Skeletal muscle tissue (tissue), 4 donors: Measurements from ENCODE around the gene XRCC4. TPM values are rescaled to one million over a fixed set of nuclear protein-coding genes. Genes with fewer than 3 reads are reported as not detected.

Experiments
- H3K27ac ChIP-seq: one replicate; pipeline ENCODE4 v1.7.0; 2013; ENCODE audit warnings: mild to moderate bottlenecking, low read depth, low read length, inconsistent platforms
- H3K27me3 ChIP-seq, 3 donors: one replicate each; pipeline ENCODE4 v1.7.0; 2013; ENCODE audit warnings: low read length in 3 of 3; ENCODE audit not compliant: control insufficient read depth in 3 of 3, insufficient read depth in 3 of 3
- H3K36me3 ChIP-seq, 3 donors: one replicate each; pipeline ENCODE4 v1.7.0; 2013; ENCODE audit warnings: low read length in 3 of 3; ENCODE audit not compliant: control insufficient read depth in 3 of 3, insufficient read depth in 3 of 3
- H3K4me1 ChIP-seq, 3 donors: one replicate each; pipeline ENCODE4 v1.7.0; 2013; ENCODE audit warnings: low read length in 3 of 3, mild to moderate bottlenecking in 3 of 3; ENCODE audit not compliant: control insufficient read depth in 3 of 3, insufficient read depth in 3 of 3
- H3K4me3 ChIP-seq, 3 donors: one replicate each; pipeline ENCODE4 v1.7.0; 2013; ENCODE audit warnings: low read length in 3 of 3
- H3K9ac ChIP-seq, 3 donors: one replicate each; pipeline ENCODE4 v1.7.0; 2013; ENCODE audit warnings: low read length in 3 of 3, mild to moderate bottlenecking in 3 of 3, moderate library complexity in 2 of 3, low read depth in 1 of 3
- H3K9me3 ChIP-seq, 3 donors: one replicate each; pipeline ENCODE4 v1.7.0; 2013; ENCODE audit warnings: low read length in 3 of 3; ENCODE audit not compliant: control insufficient read depth in 3 of 3
- total RNA-seq: library from RNA; depleted of rRNA; stranded (reverse); fragments of >200 nt; gene quantifications from one replicate; pipeline ENCODE4 v1.2.3, GENCODE V29; 2014
- donor health status: Osteomylitis.

XRCC4 gene
- total RNA-seq, 1 donor from 2014 or later: 3.7 TPM

DNA sequence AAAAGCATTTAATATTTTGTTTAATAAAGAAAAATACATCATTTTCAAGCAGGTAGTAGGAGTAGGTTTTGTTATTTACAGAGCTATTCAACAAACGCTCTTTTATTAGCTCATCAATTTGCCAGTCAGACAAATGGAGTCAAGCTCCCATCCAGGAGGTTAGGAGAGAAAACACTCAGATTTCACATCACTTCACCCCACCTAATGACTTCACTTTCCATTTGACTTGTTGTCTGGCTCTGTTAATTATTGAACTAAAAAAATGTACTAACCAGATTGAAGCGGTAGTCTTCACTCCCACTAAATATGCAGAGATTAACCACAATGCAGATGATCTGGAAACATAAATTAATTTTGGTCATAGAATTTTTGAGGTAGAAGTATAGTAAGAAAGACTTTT, 200.6 kb downstream of the XRCC4 start:
- Histone ChIP-seq H3K4me1 (no peaks in the 10 kb centered on the region), H3K9me3 (peaks cover 0 to 3% (median 0%) of the 10 kb centered on the region in 3 donors), H3K4me3 (no peak overlapping the region), H3K9ac (no peak overlapping the region), H3K27ac (no peak overlapping the region), H3K27me3 (no peaks in the 10 kb centered on the region), H3K36me3 (no peaks in the 10 kb centered on the region)

DNA sequence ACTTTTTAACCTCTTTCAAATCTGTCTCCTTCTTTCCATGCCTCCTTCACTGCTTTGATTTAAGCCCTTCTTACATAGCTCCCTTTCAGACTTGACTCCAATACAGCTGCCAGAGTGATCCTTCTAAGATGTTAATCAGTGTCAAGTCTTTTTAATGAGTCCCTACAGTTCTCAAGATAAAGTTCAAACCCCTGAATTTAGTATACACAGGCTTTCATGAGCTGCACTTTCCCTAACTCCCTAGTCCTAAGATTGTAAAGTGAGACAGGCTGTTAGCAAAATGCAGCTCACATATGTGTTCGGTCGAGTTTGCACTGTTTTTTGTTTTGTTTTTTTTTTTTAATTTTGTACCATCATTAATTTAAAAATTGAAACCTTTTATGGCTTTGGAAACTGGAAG, 203.8 kb downstream of the XRCC4 start:
- H3K4me3 ChIP-seq: no peak overlapping the region
- H3K36me3 ChIP-seq: no peaks in the 10 kb centered on the region
- no peaks in the 10 kb centered on the region for H3K9me3 ChIP-seq
- H3K9ac ChIP-seq: no peak overlapping the region
- no peaks in the 10 kb centered on the region for H3K27me3 ChIP-seq
- H3K27ac ChIP-seq: no peak overlapping the region
- H3K4me1 ChIP-seq: no peaks in the 10 kb centered on the region

DNA sequence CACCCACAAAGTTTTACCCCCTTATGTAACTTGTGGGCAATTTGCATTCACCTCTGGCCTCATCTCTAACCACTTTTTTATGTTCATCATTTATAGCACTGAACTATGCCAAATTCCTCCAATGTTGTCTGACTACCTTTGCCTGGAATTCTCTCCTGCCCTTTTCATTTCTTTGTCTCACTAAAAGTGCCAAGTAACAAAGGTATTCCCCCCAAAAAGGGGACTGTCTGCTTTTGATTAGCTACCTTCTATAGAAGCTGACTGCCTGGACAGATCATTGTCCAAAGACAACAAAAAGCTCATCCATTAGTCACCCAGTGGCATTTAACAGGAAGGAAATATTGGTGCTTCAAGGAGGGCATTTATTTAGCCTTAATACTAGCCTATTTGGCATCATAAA, 204.3 kb downstream of the XRCC4 start:
- Histone ChIP-seq H3K9me3 (no peaks in the 10 kb centered on the region), H3K9ac (no peak overlapping the region), H3K36me3 (no peaks in the 10 kb centered on the region)

DNA sequence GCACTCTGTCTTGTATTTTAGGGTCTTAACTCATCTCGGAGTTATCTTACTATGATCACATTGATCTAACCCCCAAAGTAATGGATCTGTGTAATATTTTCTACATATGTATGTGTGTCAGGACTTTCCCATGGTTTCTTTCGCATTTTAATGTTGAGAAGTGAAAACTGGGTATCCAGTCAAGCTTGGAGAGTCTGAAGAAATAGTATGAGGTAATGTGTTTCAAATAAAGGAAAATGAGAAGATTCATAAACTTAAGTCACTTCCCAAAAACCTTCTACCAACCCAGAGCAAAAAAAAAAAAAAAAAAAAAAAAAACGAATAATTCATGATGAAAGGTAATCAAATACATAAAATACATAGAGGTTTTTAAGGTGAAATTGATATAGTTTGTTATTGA, 206.4 kb downstream of the XRCC4 start:
- H3K27me3 ChIP-seq: no peaks in the 10 kb centered on the region
- no peaks in the 10 kb centered on the region for H3K36me3 ChIP-seq

More for the DNA sequence above, 204.3 kb downstream of the XRCC4 start:
- Histone ChIP-seq H3K4me1 (no peaks in the 10 kb centered on the region), H3K4me3 (no peak overlapping the region), H3K27ac (no peak overlapping the region), H3K27me3 (no peaks in the 10 kb centered on the region)

GRCh38 chr5:83285661-83286398, 208.5 kb downstream of the XRCC4 start:
- Histone ChIP-seq H3K4me1 (no peaks in the 10 kb centered on the region), H3K27me3 (no peaks in the 10 kb centered on the region), H3K36me3 (no peaks in the 10 kb centered on the region), H3K27ac (no peak overlapping the region), H3K9me3 (peaks cover 0 to 2% (median 0%) of the 10 kb centered on the region in 3 donors), H3K9ac (no peak overlapping the region), H3K4me3 (no peak overlapping the region)

More for the DNA sequence above, 206.4 kb downstream of the XRCC4 start:
- H3K27ac ChIP-seq: no peak overlapping the region
- H3K9ac ChIP-seq: no peak overlapping the region
- no peaks in the 10 kb centered on the region for H3K4me1 ChIP-seq
- H3K4me3 ChIP-seq: no peak overlapping the region
- H3K9me3 ChIP-seq: no peaks in the 10 kb centered on the region

GRCh38 chr5:83294246-83294645, 216.9 kb downstream of the XRCC4 start:
- Histone ChIP-seq H3K27me3 (no peaks in the 10 kb centered on the region), H3K36me3 (no peaks in the 10 kb centered on the region), H3K27ac (no peak overlapping the region), H3K4me1 (no peaks in the 10 kb centered on the region), H3K9me3 (peaks cover 0 to 5% (median 0%) of the 10 kb centered on the region in 3 donors), H3K9ac (no peak overlapping the region), H3K4me3 (no peak overlapping the region)

- no peaks in the 10 kb centered on the region for H3K4me1 ChIP-seq
- no peaks in the 10 kb centered on the region for H3K36me3 ChIP-seq
- H3K4me3 ChIP-seq: no peak overlapping the region
- no peak overlapping the region for H3K27ac ChIP-seq
- H3K9me3 ChIP-seq: peaks cover 0 to 5% (median 3%) of the 10 kb centered on the region in 3 donors
- H3K9ac ChIP-seq: no peak overlapping the region
- H3K27me3 ChIP-seq: no peaks in the 10 kb centered on the region
These were observed 222.0 kb downstream of the XRCC4 start for GRCh38 chr5:83299353-83299752.

DNA sequence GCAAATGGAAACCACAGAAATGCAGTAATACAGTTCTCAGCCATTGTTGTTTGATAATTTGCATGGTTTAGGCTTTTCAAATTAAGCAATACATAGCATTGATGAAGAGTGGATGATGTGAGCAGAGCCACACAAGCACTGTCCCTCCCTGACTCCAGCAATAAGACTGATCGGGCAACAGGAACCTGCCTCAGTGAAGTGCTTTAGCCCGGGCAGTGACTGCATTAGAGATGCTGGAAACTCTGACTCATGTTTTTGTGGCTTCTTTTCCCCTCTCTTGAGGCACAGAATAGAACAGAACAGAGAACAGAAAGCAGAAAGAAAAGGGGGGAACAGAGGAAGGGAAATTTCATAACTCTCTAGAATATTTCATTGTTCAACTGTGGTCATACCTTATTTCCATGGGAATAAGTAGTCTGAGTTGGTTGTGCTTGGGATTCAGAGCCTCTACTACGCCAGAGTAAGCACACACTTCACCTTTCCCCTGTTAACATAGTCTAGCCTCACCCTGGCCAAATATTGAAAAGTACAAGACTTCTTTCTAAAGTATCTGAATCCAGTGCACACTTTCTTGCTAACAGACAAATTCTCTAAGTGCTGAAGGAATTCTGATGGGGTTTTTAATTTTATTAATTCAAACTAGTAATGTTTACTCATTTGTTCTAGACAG, 229.4 kb downstream of the XRCC4 start:
- H3K9ac ChIP-seq: no peak overlapping the region
- H3K27ac ChIP-seq: peak overlapping the region; percentile 39
- H3K9me3 ChIP-seq: peaks cover 0 to 2% (median 0%) of the 10 kb centered on the region in 3 donors
- no peak overlapping the region for H3K4me3 ChIP-seq
- H3K36me3 ChIP-seq: no peaks in the 10 kb centered on the region
- H3K4me1 ChIP-seq: no peaks in the 10 kb centered on the region
- no peaks in the 10 kb centered on the region for H3K27me3 ChIP-seq

DNA sequence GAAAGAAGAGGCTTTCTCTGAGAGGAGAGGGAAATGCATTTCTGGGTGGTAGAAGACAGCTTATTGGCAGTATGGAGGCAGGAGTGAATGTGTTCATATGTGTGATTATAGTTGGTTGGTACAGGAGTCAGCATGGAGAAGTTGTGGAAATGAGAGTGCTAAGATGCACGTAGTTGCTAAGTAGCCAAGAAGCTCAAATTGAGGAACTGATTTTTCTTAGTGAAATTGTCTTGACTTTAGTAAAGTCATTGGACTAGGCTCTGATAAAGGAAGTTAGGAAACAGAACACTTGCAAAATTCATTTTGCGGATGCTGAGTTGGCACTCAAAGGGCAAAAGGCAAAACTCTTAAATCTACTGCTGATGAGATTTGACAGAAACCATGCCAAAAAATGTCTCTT, 235.3 kb downstream of the XRCC4 start:
- Histone ChIP-seq H3K27me3 (no peaks in the 10 kb centered on the region), H3K27ac (no peak overlapping the region), H3K9me3 (peaks cover 0 to 3% (median 0%) of the 10 kb centered on the region in 3 donors), H3K9ac (no peak overlapping the region), H3K36me3 (no peaks in the 10 kb centered on the region), H3K4me3 (no peak overlapping the region), H3K4me1 (no peaks in the 10 kb centered on the region)

DNA sequence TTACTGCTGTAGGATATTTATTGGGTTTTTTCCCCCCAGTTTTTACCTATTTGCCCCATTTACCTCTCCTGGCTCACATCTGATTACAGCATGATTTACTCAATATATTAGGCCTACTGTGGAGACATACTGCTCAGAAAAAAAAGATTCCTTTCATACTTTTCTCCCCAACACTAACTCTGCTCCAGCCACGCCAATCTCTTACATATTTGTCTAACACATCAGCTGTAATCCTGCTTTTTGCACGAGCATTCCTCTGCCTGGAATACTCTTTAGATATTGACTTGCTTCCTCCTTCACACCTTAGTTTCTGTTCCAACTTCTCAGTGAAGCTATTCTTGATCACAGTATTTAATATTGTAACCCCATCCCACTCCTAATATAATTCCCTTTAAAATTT, 236.1 kb downstream of the XRCC4 start:
- no peak overlapping the region for H3K27ac ChIP-seq
- peaks cover 0 to 3% (median 0%) of the 10 kb centered on the region in 3 donors for H3K9me3 ChIP-seq
- H3K27me3 ChIP-seq: no peaks in the 10 kb centered on the region
- H3K4me1 ChIP-seq: no peaks in the 10 kb centered on the region
- no peaks in the 10 kb centered on the region for H3K36me3 ChIP-seq
- H3K4me3 ChIP-seq: no peak overlapping the region
- H3K9ac ChIP-seq: no peak overlapping the region
